IMR-90 (cell line): ENCODE data around the gene TBC1D1.

Source experiments
- BHLHE40 ChIP-seq: fragments of 150-350 bp; IDR thresholded peaks from 2 replicates; pipeline ENCODE4 v1.6.1; 2016; ENCODE audit warnings: mild to moderate bottlenecking, low read depth, low read length
- CEBPB ChIP-seq: IDR thresholded peaks from 2 replicates; pipeline ENCODE4 v1.6.1; 2012; ENCODE audit warnings: low read depth, low read length, improper control_type of control experiment
- CHD1 ChIP-seq: IDR thresholded peaks from 2 replicates; pipeline ENCODE4 v1.6.1; 2012; ENCODE audit warnings: low read depth, low read length, improper control_type of control experiment
- ELK1 ChIP-seq: fragments of 150-350 bp; IDR thresholded peaks from 2 replicates; pipeline ENCODE4 v1.6.1; 2016; ENCODE audit warnings: low read depth, mild to moderate bottlenecking, low read length, moderate library complexity, borderline replicate concordance
- MXI1 ChIP-seq: IDR thresholded peaks from 2 replicates; pipeline ENCODE4 v1.6.1; 2012; ENCODE audit warnings: low read depth, mild to moderate bottlenecking, low read length, moderate library complexity, borderline replicate concordance
- POLR2A ChIP-seq: IDR thresholded peaks from 2 replicates; pipeline ENCODE4 v1.6.1; 2012; ENCODE audit warnings: mild to moderate bottlenecking, low read depth, low read length
- RAD21 ChIP-seq: IDR thresholded peaks from 2 replicates; pipeline ENCODE4 v1.6.1; 2012; ENCODE audit warnings: low read length, improper control_type of control experiment
- RCOR1 ChIP-seq: IDR thresholded peaks from 2 replicates; pipeline ENCODE4 v1.6.1; 2012; ENCODE audit warnings: mild to moderate bottlenecking, low read length, improper control_type of control experiment; ENCODE audit not compliant: insufficient replicate concordance
- USF2 ChIP-seq: fragments of 150-350 bp; IDR thresholded peaks from 2 replicates; pipeline ENCODE4 v1.6.1; 2017; ENCODE audit warnings: mild to moderate bottlenecking, antibody characterized with exemption, low read length, low read depth
- TF ChIP-seq, protein P1 (sequence below): conservative IDR thresholded peaks from 2 replicates; pipeline ENCODE4 v1.5.1; 2012; ENCODE audit warnings: mild to moderate bottlenecking, low read depth, low read length, improper control_type of control experiment

- TF ChIP-seq, protein P1, sequence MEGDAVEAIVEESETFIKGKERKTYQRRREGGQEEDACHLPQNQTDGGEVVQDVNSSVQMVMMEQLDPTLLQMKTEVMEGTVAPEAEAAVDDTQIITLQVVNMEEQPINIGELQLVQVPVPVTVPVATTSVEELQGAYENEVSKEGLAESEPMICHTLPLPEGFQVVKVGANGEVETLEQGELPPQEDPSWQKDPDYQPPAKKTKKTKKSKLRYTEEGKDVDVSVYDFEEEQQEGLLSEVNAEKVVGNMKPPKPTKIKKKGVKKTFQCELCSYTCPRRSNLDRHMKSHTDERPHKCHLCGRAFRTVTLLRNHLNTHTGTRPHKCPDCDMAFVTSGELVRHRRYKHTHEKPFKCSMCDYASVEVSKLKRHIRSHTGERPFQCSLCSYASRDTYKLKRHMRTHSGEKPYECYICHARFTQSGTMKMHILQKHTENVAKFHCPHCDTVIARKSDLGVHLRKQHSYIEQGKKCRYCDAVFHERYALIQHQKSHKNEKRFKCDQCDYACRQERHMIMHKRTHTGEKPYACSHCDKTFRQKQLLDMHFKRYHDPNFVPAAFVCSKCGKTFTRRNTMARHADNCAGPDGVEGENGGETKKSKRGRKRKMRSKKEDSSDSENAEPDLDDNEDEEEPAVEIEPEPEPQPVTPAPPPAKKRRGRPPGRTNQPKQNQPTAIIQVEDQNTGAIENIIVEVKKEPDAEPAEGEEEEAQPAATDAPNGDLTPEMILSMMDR, result no peak
- TF ChIP-seq CEBPB (no peak), CHD1 (no peak), POLR2A (no peak), RAD21 (no peak), BHLHE40 (no peak), USF2 (no peak), ELK1 (no peak), MXI1 (no peak), RCOR1 (no peak)
These were observed 218.5 kb downstream of the TBC1D1 start for GRCh38 chr4:38109370-38109769.
